HG03558 (cell line): ENCODE measurements around the gene VIT.

ENCODE experiments used
- ATAC-seq: cut with Tn5 transposase; IDR thresholded peaks from one replicate; pipeline ENCODE4 v1.9.1; 2021; ENCODE audit warnings: moderate number of reproducible peaks; ENCODE audit not compliant: unreplicated experiment; ENCODE audit errors: extremely low read depth

Gene VIT

DNA sequence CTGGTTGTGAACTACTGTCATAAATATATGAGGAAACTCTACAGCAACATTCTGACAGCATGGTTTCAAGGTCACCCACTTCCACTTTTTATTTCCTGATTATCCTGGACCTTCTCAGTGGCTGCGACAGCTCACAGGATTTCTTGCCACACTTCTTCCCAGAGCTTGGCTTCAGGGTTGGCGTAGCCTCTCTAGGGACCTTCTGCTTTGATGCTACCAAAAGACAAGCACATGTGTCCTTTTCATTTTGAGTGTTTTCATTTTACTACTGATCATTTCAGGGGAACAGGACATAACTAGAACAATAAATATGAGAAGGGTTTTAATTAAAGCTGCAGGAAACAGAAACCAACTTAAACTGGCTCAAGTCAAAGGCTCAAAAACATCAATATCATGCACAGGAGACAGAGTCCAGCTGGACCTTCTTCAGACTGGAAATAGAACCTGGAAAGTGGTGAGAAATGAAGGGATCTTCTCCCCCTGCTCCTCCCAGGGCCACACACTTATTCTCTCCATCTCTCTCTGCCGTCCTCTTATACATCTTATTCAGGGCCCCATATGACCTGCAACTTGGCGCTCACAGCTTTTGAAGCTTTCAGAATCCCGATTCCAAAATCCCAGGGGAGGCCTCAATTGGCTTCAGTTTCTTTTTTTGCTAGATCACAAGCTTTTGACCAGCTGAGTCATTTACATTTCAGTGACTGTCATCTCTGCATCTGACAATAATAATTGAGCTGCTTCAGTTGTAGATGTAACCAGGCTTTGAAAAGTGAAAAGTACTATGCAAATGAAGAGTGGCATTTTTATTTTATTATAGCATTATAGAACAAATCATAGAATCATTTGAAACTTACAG, 9.7 kb downstream of the VIT start:
- ATAC-seq = no peak

DNA sequence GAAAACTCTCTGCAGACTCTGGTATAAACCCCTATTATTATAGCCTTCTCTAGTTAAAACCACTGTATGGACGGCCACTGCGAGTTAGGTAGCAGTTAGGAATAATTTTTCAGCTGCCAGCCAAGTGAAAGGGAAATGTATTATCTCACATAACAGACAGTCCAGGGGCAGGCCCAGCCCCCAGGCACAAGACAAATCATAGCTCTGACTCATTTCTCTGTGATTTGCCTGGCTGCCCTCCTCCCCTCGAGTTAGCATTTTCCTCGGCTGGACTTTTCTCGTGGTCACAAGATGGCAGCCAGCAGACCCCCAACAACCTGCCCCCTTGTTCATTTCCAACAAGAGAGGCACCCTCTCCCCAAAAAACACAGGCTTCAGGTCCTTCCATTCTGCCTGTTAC, 10.5 kb downstream of the VIT start:
- no peak for ATAC-seq

DNA sequence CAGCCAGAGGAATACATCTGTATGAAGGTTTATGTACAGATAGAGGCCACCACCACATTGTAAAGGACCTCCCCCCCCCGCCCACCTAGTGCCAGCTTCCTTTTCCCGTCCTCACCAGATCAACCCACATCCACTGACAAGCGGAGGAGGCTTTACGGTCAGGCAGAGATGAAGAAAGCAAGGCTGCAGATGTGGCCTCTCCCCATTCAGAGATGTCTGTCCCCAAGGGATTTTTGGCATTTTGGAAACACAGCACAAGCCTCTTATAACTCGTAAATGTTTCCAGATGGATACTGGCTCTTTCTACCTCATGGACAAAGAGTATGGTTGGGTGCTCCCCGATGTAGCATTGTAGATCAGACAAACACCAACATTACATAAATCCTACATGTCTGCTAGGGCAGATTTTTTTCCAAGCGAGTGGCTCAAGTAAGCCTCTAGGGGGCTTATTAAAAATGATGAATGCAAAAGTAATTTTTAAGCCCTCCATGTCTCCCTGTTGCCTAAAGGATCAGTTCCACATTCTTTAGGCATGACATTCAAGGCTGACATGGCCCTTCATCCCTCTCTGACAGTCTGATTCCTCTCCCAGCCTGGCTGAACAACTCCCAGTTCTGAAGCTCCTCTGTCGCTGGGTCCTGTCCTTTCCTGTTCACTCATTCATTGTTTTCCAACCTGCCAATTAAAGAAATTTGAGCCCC, 11.7 kb downstream of the VIT start:
- no peak for ATAC-seq

DNA sequence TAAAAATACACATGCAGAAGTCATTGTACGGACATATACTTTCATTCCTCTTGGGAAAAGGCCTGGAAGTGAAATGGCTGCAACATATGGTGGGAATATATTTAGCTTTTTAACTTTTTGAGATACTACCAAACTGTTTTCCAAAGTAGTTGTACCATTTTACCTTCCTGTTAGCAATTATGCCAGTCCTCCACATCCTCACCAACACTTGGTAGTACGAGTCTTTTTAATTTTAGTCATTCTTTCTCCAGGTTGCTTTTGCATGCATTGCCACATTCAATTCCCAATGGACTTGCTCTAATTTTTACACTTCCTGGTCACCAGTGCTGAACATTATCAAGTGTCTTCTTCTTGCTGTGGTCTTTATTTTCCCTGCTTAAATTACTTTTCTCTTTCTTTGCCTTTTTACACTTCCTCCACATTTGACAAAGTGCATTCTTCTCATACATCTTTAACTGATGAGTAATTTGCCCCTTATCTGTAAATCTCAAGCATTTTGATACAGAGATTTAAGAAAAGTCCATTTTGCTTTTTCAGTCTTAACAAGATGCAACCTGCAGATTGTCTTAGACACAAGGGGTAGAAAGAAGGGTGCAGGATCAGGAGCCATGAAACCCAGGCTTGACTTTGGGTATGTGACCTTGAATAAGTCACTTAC, 14.5 kb downstream of the VIT start:
- no peak for ATAC-seq

DNA sequence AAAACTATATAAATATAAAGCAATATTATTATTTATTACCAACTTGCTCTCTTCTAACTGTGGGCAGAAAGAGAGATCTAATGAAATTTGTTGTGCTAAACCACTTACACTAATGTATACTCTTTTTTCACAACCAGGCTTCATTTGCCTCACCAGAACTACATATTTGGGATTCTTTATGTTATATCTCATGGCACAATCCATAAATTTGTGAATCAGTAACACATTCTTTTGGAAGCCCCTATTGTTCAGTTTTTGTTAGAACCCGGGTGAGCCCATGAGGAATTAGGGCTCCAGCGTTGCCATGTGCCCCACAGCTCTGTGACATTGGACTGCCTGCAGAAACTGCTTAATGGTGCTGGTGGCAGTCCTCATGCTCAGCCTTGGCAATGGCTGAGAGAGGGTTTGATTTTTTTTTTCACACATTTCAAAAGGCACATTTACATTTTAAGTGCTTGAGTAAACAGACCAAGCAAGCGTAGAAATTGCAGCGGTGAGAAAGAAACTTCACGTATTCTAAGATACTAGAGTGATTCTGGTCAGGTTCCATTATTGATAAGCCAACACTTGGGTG, 15.3 kb downstream of the VIT start:
- no peak for ATAC-seq

DNA sequence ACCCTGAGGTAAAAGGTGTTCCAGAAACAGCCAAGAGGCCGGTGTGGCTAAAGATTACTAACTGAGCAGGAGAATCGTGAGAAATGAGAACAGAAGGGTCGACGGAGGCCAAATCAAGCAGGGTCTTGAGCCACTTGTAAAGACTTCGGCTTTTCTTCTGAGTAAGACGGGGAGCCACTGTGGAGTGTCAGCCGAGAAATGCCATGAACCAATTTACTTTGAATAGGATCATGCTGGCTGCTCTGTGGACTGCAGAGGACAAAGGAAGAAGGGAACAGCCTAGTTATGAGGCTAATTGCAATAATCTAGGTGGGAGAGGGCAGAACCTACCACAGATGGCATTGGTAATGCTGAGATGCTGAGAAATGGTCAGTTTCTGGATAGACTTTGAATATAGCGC, 16.8 kb downstream of the VIT start:
- no peak for ATAC-seq

DNA sequence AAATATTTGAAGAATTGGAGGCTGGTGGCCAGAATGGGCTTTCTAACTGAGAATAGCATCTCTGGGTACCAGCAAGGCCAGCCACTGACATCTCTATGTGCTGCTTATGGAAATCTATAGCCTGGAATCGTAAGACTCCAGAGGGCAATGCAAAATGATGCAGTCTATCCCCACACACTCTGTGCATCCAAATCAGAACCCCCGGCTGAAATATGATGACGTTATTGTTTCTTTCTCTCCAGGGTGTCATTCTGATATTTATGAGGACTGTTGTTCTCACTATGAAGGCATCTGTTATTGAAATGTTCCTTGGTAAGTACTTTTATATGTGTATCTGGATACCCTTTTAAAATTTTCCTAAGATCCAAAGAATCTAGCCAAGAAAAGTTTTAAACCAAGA, 19.6 kb downstream of the VIT start:
- no peak for ATAC-seq

DNA sequence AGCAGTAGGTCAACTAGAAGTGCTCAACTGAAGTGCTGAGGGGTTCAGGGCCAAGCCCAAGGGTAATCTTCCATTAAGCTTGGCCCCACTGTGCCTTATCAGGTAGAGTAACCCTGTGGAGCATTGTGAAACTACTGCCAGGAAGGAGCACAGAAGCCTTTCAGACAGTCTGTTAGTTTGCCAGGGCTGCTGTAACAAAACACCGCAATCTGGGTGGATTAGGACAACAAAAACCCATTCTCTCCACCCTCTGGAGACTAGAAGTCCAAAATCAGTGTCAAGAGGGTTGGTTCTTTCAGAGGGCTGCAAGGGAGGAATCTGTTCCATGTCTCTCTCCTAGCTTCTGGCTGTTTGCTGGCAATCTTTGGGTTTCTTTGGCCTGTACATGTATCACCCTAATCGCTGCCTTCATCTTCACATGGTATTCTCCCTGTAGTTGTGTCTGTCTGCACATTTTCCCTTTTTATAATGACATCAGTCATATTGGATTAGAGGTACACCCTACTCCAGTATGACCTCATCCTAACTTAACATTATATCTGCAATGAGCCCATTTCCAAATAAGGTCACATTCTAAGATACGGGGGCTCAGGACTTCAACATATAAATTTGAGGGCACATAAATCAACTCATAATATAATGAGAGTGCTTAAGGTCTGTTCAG, 21.2 kb downstream of the VIT start:
- no peak for ATAC-seq

DNA sequence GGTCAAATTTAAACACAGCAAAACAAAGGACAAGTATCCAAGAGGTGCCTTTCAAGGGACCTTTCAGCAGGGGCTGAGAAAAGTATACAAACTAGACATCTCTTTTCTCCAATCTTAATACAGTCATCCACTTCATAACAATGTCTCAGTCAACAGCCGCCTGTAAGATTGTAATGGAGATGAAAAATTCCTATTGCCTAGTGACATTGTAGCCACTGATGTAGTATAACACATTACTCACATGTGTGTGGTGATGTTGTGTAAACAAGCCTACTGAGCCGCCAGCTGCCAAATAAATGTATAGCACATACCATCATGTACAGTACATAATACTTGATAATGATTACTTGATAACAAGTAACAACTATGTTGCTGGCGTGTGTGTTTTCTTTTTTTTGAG, 31.0 kb downstream of the VIT start:
- ATAC-seq = no peak

DNA sequence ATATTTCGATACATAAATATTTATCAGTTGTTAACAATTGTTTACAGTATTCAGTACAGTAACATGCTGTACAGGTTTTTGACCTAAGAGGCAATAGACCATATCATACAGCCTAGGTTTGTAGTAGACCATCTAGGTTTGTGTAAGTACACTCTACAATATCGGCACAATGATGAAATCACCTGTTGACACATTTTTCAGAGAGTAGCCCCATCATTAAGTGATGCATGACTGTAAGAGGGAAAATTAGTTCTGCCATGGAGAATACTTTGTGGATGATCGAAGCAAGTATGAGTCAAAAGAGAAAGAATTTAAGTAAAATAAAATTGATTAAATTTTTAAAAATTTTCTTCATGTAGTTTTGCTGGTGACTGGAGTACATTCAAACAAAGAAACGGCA, 32.6 kb downstream of the VIT start:
- ATAC-seq = no peak

DNA sequence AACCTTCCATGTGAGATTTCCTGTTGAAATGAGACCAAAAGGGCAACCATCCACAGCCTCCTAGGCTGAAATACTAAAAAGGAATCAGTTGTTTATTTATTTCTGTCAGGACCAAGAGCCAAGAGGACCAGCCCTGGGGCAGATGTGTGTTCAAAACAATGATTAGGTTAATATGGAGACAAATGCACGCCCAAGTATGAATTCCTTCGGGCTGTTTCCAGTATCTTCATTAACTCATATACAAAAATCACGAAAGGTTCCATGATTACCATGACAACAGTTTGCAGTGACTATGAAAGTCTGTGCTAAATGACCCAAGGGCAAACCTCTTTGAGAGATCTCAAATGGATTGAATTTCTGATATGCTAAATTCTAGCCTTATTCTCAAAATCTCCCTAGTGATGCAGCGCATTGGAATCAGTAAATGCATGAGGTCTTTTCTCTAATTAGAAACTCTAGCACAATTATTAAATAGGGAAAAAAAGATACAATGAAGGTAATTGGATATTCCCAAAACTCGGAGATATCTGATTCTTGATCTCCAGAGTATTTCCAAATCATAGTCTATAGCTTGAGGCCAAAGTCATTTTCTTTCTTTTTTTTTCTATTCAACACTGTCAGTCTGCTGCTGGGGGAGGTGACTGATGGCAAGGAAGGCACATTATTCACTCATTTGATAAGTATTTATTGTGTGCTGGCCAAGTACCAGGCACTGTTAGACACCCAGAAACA, 35.6 kb downstream of the VIT start:
- ATAC-seq = no peak

DNA sequence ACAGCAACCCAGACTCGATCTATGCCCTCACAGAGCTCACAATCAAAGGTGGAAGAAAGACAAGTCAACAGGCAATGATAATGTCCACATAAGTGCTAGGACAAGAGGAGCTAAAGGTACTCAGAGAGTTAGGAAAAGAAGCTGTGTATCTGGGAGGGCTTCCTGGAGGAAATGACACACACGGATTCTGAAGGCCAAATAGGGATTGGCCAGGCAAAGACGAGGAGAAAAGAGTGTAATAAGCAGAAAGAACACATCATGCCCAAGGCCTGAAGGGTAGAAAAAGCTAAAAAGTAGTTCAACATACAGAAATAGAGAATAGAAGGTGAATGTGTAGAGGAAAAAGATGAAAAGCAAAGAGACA, 36.1 kb downstream of the VIT start:
- no peak for ATAC-seq

DNA sequence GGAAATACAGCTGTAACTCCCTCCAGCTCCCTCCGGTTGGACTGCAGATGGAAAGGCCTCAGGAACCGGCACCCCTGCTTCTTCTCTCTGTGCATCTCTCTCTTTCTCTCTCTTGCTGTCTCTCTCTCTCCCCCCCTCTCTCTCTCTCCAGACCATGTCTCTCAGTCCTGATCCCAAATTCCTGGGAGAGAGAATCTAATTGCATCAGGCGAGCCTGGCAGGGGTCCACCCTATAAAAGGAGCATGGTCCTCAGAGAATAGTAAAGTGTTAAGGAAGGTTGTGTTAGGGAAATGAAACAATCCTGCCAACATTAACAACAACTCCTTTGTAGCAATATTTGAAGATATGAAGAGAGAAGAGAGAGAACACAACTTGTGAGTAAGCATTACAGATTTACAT, 36.7 kb downstream of the VIT start:
- no peak for ATAC-seq

DNA sequence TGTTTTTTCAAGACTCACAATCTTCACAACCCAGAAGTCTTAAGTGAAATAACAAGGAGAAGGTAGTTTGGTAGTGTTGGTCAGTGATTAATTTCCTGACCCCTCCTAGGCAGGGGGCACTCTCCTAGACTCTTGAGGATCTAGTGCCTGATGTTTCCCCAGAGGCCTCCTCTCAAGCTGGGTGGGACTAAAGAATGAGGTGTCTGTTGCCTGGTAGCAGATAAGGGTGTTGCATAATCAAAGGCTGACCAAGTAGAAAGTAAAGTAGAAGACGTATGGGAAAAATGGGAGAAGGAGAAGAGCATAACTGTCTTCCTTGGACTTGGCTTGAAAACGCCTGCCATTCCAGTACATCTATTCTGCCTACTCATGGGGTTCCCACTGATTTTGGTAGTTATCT, 37.8 kb downstream of the VIT start:
- no peak for ATAC-seq

DNA sequence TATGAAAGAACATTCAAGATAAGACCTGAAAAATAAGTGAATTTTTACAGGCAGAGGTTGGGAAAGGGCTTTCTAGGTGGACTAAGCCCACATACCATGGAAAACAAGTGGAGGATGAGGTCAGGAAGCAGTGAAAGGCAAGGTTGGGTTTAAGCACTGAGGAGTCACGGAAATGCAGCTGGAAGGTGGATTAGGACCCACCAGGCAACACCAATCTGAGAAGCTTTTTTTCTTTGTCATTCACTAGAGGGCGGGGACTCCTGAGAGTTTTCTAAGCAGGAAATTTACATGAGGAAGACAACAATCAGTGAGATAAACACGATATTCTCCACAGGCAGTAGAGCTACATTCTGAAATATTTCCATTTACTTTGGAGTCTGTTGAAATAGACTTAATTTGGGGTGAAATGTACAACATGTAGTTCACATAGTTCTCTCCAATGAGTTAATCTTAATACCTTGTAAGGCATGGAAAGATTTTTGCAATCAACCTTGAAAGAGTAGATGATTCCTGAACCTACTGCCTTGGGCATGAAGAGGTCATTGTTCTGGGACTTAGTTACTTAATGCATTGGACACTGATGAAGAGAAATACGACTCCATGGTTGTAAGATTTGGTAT, 40.7 kb downstream of the VIT start:
- no peak for ATAC-seq

DNA sequence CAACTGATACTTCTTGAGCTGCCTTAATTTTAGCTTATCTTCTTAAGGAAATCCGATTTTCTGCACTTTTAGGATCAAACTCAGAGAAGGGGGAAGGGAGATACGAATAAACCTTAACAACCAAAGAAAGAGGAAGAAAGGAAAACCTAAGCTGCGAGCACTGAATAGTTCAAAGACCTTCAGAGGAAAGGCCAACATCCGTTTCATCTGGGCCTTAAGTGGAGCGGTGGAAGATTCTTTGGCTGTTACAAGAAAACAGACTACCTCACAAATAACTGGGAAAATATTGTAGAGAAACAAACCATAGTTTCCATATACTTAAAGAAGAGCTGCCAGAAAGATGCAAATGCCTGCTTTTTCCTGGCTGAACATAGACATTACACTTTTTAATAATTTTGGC, 43.6 kb downstream of the VIT start:
- no peak for ATAC-seq

DNA sequence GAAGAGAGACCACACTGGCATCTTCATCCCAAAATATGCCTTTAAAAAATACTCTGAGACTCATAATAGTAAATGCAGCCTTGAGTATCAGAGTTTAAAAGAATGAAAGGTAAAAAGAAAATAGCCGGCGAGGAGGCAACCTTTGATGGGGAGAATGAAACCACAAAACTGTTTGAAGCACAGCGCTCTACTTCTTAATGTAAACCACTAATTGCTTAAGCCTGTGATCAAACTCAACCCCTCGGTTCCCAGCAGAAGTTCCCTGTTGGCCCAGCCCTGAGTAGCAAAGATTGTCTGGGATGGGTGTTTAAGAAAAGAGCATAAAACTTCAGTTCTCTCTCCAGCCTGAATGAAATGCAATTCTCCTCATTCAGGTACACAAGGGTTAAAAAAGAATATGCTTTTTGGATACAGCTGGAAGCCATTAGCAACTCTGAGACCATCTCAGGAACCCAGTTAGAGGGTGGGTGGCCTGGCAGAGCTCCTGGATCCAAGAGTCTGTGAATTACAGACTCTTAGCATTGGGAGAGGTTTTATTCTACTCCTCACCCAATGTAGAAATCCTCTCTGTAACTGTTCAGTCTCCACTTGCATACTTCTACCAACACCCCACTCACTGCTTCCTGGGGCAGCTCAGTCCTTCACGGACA, 44.8 kb downstream of the VIT start:
- no peak for ATAC-seq

DNA sequence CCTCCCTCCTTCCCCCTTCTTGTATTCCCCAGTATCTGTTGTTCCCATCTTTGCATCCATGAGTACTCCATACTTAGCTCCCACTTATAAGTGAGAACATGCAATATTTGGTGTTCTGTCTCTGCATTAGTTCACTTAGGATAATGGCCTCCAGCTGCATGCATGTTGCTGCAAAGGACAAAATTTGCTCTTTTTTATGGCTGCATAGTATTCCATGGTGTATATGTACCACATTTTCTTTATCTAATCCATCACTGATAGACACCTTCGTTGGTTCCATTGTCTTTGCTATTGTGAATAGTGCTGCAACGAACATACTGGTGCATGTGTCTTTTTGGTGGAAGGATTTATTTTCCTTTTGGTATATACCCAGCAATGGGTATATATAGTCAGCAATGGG, 47.4 kb downstream of the VIT start:
- ATAC-seq = no peak

DNA sequence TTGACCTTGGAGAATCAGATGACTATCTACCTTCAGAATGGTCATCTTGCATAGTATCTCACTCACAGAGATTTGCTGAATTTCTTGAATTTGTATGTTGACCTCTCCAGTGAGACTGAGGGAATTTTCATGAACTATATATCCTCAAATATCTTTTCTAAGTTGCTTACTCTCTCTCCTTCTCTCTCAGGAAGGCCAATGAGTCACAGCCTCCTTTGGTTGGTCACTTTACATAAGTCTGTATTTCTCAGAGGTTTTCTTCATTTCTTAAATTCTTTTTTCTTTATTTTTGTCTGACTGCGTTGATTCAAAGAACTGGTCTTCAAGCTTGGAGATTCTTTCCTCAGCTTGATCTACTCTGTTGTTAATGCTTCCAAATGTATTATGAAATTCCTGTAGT, 51.7 kb downstream of the VIT start:
- ATAC-seq = no peak
